GM21390 (cell line): ENCODE results near the gene SOX10.
"Not testable (repeated sequence)": the region's sequence is repeated elsewhere in the genome, so short reads cannot be mapped to it uniquely, and the experiment has no call there.

Source experiments
- ATAC-seq: cut with Tn5 transposase; IDR thresholded peaks from one replicate; pipeline ENCODE4 v1.9.1; 2021; ENCODE audit not compliant: unreplicated experiment

The SOX10 gene

DNA sequence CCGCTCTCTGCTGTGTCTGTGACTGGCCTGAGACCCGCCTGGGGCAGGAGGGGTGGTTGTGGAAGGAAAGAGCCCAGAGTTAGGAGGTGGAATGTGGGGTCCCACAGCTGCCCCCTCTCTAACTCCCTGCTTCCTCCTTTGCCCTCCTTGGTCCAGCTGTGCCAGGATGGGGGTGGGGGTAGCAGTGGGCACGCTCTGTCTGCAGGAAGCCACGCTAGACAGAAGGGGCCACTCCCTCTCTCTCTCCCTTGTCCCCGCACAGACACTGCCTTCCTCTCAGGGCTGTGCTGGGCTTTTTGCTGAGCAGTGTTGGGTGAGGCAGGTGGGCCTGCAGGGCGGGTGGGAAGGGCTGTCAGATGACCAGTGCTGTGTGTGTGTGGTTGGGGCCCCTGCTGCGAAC, 2.0 kb upstream of the SOX10 start:
- no peak for ATAC-seq

DNA sequence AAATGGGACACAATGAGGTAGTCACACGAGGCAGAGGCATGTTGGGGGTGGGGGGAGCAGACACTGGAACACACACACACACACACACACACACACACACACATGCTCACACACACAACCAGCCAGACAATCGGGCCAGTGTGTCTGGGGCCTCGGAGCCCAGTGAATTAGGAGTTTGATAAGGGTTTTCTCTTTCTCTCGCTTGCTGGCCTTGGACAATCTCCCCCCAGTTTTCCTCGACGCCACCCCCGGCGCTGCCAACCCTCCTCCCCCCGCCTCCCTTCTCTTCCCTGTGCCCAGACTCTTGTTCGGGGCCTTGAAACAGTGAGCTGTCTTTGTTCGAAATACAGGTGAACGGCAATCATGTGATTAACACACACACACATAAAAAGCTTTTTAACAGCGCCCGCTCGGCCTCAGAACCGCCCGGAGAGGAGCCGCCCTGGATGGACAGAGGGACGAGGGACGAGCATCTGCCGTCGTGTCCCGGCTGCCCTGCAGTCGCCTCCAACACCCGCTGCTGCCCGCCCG, 1.5 kb upstream of the SOX10 start:
- ATAC-seq = no peak

DNA sequence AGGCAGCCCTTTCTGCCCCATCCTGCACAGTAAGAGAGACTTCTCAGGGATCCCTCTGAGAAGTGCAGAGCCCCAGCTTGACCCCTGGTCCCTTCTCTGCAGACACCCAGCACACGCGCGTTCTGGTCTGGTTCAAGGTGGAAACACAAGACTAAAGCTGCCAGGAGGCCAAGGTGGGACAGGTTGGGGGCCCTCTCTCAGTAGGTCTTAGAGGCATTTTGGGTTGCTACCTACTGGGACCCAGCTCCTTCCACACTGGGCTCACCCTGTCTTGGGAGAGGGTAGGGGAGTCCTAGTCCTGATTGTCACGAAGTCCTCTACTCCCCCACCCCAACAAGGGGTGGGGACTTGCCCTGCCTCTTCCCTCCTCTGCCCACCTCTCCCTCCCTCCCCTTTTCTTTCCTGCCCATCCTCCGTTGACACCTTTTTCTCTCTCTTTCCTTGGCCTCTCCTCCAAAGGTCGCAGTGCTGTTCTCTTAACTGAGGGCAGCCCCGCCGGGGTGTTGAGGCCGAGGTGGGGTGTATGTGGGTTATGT, 763 bp upstream of the SOX10 start:
- no peak for ATAC-seq

DNA sequence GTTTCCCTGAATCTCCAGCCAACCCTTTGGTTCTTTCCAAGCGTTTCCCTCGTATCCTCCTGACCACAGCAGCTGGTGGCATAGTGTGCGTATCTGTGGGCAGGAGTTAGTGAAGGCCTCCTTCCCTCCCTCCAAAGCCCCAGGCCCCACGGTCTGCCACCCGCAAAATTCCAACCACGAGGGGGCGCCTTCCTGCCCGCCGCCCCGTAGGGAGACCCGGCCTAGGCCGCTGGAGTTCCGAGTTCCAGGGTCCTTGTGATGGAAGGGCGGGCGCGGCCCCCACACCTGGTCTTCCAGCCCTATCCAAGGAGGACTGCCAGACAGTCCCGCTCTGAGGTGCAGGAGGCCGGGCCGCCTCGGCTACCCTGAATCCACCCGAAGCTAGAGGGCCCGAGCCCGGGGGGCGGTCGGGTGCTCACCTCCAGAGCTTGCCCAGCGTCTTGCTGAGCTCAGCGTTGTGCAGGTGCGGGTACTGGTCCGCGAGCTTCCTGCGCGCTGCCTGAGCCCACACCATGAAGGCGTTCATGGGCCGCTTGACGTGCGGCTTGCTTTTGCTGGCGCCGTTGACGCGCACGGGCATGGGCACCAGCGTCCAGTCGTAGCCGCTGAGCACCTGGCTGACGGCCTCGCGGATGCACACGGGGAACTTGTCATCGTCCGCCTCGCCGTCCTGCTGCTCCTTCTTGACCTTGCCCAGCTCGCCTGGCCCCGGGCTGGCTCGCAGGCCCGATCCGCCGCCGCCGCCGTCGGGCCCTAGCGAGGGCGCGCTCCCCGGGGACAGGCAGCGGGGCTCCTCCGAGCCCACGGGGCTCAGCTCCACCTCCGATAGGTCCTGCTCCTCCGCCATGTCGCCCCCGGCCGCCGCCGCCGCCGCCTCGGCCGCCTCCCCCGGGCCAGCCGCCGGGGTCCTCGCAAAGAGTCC, 1.2 kb downstream of the SOX10 start:
- ATAC-seq = no peak

DNA sequence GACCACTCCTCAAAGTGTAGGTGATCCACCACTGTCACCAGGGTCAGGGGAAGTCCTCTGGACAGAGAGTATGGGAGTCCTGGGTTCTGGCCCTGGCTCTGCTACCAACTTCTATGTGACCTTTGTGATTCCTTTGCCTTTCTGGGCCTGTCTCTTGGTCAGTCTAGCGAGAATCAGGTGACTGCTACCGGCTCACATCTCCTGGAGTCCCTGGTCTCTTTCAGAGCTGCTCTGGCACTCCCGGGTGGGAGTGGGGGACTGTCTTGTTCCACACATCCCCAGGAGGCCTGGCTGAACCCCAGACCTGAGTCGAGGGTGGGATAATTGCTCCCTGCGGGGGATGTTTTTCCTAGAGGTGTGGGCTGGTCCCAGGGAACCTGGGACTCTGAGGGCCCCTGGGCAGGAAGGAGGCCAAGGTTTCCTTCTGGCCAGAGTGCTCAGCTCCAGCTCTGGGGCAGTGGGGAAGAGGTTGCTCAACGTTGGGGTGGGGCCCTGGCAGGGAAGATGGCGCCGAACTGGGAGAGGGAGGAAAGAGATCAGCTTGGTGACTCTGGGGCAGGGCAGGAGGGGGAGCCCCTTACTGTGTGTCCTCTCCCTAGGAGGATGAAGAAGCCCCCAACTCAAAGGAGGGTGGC, 2.1 kb downstream of the SOX10 start:
- no peak for ATAC-seq

DNA sequence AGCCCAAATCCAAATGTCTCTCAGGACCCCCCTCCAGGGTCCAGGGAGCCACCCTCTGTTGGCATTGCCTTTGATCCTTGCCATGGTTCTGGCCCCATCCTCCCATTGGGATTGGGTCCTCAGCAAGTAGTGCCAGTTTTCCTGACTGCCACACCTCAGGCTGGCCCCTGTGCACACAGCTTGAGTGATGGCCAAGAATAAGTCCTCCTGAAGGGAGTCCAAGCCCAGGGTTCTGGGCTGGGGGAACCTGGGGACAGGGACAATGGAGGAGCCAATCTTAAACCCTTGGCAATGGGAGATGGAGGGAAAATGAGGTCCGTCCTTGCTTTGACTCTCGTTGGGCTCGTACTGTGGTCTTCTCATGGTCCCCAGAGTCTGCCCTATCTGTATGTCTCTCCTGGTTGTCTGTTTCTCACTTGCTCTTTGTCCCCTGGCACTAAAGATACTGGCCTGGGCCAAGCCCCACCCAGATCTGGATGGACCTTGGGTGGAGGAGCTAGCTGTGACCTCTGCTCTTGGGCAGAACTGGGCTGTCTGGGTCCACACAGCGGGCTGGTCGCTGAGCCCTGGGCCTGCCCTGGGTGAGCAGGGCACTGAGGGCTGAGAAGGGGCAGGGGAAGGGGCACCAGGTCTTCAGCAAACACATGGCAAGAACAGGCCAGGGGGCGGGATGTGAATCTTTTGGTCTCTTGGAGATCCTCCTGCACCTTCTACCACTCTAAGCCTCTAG, 2.9 kb downstream of the SOX10 start:
- ATAC-seq = no peak

DNA sequence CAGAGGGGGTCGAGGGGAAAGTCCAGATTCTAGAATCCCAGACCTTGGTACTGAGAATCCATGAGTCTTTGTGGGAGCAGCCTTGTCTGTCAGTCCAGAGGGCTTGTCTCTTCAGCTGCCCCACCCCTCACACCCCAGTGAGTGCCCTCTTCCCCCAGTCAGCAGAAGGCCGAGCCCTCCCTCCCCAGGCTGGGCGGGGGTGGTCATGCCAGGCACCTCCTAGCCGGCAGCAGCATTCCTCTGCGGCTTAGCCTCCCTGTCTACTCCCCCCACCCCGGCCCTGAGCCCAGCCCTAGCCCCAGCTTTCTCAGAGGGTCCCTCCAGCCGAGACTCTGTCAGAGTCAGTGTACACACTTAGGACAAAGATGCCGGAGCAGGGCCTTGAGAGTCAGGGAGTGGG, 4.6 kb downstream of the SOX10 start:
- no peak for ATAC-seq

DNA sequence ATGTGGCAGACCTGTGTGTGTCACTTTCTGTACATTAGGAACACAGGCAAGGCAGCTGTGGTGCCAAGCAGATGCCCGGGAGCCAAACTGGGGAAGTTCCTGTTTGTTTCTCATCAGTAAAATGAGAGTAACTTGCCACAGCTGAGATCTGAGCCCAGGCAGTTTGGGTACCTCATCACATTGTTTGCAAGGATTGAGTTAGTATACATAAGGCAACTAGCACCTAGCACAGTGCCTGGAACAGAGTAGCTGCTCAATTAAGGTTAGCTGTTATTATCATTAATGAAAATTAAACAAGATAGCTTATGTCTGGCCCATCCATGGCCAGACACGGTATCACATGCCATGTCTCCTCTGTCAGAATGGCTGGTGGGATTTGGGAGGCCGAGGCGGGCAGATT, 7.8 kb downstream of the SOX10 start:
- no peak for ATAC-seq

DNA sequence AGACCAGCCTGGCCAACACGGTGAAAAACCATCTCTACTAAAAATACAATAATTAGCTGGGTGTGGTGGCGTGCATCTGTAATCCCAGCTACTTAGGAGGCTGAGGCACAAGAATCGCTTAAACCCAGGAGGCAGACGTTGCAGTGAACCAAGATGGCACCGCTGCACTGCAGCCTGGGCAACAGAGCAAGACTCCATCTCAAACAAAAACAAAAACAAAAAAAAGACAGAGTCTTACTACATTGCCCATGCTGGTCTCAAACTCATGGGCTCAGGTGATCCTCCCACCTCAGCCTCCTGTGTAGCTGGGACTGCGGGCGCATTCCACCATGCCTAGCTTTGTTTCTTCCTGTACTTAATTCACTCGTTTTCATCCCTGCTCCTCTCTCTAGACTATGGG, 8.3 kb downstream of the SOX10 start:
- not testable (repeated sequence) for ATAC-seq

DNA sequence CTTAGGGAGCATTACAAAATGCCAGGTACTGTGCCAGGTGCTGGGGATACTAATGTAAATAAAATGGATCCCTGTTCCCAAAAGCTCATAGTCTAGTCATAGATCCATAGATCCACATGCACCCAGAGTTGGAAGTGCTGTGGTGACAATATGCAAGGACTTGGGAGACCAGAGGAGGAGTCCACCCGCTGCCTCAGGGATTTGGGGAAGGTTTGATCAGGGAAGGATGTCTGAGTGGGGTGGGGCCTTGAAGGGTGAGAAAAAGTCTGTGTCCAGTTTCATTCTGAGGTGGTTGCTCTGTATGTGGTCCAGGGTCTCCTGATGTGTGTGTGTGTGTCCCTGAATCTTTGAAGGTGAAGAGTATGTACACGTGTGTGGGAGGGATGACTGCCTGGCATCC, 9.2 kb downstream of the SOX10 start:
- no peak for ATAC-seq

DNA sequence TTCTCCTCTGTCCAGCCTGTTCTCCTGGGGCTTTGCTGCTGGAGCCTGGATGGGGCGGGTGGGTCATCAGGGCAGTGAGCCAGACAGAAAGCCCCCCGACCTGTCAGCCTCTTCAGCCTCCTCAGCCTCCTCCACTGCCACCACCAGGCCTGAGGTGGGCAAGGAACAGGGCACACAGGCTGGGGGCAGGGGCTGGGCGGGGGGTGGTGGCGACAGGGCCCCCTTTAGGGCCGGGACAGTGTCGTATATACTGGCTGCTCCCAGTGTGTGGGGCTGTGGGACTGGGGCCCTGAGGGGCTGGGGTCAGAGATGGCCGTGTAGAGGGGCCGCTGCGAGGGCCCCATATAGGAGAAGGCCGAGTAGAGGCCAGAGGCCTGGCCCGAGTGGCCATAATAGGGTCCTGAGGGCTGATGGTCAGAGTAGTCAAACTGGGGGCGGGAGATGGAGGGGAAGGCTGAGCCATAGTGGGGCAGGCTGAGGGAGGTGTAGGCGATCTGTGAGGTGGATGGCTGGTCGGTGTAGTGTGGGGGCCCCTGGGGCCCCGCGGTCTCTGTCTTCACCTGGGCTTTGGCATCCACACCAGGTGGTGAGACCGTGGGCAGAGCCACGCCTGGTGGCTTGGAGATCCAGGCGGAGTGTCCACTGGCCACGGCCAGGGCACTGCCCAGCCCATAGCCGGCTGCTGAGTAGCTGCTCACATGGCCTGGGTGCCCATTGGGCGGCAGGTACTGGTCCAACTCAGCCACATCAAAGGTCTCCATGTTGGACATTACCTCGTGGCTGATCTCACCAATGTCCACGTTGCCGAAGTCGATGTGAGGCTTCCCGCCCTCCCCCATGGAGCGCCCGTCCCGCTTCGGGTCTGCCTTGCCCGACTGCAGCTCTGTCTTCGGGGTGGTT, 10.8 kb downstream of the SOX10 start:
- ATAC-seq = no peak

DNA sequence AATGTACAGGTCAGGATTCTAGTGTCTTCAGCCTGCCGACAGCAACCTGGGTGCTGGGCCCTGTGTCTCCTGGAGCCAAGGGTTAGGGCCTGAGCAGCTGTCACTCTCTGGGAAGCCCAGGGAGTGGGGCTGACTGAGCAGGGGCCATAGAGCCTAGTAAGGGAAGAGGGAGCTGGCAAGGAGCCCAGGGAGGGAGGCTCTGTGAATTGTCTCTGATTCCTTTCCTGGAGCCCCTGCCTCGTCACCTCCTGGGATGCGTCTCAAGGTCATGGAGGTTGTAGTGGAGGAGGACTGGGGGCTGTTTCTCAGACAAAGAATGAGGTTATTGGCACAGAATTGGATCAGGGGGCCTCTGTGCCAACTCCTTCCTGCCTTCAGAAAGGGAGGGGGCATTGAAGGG, 11.8 kb downstream of the SOX10 start:
- ATAC-seq = no peak

DNA sequence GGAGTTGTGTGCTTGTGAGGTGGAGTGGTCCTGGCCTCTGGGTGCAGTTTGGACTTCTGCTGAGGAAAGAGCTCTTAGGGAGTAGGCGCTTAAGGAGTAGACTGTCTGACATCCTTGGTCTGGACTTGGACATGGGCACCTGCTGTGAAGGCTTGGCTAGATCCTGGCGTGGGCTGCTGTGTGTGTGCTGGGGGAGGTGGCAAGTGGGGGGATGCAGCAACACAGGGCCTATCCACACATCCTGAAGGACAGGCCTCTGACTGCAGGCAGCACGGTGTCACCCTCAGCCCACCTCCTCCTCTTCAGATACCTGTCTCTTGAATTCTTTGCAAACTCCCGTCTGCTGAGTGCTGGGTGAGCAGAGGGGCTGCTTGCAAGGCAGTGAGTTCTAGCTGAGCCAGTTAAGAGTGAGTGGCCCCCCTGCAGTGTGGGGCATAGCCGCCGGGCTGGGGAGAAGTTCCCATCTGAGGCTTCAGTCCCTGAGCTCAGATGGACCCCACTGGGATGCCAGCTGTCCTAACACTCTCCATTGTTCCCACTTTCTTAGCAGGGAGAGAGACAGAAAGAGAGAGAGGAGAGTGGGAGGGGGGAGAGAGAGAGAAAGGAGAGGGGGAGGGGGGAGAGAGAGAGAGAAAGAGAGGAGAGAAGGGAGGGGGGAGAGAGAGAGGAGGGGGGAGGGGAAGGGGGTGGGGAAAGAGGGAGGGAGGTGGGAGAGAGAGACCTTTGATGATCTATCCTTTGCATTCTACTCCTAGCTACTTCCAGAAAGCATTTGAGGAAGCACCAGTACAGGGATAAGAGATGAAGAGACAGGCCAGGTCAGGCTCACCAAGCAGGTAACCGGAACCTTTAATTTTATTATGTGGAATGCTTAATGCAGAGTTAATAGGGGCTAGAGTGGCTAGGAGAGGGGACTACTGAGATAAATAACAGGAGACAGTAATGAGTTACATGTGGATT, 12.6 kb downstream of the SOX10 start:
- ATAC-seq = no peak

DNA sequence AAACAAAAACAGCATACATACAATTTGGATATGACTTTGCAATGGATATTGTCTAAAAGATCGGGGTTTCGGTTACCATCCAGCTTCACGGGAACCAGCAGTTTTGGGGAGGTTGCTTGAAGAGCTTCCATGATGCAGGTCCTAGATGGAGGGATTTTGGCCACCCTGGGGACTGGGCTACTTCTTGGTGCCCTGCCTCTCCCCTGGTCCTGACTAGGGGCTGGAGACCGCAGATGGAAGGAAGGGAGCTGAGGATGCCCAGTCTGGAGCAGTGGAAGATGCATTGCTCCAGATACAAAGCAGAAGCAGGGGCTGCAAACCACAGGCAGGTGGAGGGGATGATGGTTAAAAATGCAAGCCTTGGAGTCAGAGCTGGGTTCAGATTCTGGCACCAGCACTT, 13.5 kb downstream of the SOX10 start:
- ATAC-seq = no peak

DNA sequence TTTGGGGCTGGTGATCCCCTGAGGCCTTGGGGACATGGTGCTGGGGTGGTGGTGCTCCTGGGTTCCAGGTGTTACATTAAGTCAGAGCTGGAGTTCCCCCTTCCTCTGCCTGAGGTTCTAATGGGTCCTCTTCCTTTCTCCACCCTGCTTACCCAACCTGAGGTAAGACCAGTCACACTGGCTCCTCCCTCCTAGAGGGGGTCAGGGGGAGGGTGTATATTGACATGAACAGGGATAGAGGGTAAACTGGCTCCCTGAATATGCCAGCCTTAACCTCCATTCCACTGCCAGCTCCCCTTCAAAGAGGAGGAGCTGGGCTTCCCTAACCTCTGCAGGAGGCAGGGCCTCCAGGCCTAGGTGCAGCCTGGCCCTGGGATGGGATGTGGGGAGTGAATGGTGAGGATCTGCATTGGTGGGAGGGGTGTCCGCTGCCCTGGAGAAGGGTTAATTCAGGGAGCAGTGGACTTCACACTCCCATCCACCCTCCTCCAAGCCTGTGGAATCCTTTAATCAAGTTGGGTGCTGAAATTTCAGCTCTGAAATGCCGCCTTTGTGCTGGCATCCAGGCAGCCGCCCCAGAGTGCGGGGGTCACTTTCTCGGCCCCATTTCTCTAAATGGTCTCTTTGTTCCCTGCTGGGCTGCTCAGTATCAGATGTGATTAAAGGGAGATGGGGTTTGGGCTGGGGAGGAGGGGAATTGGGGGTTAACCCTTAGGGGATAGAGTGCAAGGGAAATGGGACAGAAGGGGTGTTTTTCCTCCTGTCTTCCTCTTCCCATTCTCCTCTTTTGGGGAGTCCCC, 15.7 kb downstream of the SOX10 start:
- no peak for ATAC-seq

DNA sequence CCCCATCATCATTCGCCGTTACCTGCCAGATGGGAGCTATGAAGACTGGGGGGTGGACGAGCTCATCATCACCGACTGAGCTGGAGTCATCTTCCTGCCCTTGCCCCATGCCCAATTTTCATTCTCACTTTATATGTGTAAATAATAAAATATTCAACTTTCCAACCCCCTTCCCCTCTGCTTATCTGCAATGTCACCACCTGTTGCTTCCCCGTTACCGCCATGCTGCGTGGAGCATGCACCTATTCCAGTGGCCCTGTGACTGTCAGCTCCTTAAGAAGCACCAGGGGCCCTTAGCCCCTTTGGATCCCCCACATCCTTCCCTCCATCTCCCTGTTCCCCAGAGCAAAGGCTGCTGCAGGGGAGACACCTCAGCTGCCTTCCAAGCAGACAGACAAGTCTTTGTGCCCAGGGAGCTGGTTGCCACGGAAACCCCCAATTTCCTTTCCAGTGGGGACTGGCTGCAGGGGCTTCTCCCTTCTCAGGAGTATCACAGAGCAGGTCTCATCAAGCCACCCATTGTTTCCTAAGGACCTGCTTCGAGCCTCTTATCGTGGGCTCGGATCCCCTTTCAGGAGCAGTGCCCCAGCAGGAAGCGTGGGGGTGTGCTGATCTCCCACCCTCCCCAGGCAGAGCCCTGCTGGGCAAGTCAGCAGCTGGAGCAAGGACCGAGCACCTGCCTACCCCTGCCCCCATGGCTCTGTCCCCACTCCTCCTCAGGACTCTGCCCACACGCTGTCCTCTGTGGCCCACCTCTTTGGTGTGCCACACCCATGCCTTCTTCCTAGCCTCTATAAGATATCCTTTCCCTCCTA, 16.5 kb downstream of the SOX10 start:
- no peak for ATAC-seq

DNA sequence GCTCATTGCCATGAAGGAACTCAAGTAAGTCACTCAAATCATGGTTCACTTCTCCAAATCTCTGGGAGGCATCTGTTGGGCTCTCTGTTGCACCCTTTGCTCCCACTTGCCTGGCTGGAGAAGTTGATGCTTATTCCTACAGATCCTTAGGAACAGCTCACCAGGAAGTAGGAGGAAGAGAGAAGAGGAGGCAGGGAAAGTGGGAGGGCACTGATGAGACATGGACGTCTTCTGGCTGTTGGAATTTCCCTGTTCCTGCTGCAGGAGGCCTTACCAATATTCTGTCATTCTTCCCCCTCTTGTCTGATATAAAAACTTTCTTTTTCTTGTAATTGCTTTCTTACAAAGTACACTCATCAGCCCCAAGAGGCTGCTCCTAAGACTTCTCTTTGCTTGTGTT, 17.2 kb downstream of the SOX10 start:
- ATAC-seq = no peak
